ENCODE measurements around the gene HES5. TPM values are rescaled to one million over a fixed set of nuclear protein-coding genes. Genes with fewer than 3 reads are reported as not detected.
A peak's percentile ranks its signal among the peaks of the same experiment; 100 is the strongest.

The HES5 gene
- total and polyA plus RNA-seq, 2 of the 13 experiments (the other 11 are each of a cell fraction or from before 2014, with no cell fraction given): not detected

- Histone ChIP-seq H4K20me1 (ENCODE audit: insufficient read depth, low read length) (no peaks in the 10 kb centered on the region), H3K9ac (ENCODE audit: insufficient read depth, low read depth, low read length) (peak overlapping the region; percentile 76), H3K4me1 (ENCODE audit: insufficient read depth, low read length) (peaks cover 77% of the 10 kb centered on the region), H2AFZ (ENCODE audit: low read length) (no peak overlapping the region), H3K4me3 (replicated peaks in 1 of 3; ENCODE audit: insufficient read depth in 1 of 3, low read depth in 2 of 3, low read length in 3 of 3) (peak overlapping the region; percentile 61 to 80 (median 64)), H3K36me3 (replicated peaks in 1 of 2; ENCODE audit: control insufficient read depth in 1 of 2, insufficient read depth in 2 of 2, low read length in 2 of 2) (no peaks in the 10 kb centered on the region), H3K4me2 (ENCODE audit: low read depth, low read length) (peak overlapping the region; percentile 85), H3K27ac (ENCODE audit: extremely low read length, insufficient read depth, low read length) (peak overlapping the region; percentile 51), H3K79me2 (ENCODE audit: insufficient read depth, low read length) (no peaks in the 10 kb centered on the region), H3K27me3 (ENCODE audit: control insufficient read depth in 1 of 2, insufficient read depth in 2 of 2, low read length in 2 of 2) (peaks cover 4 to 6% of the 10 kb centered on the region in 2 experiments; a peak in 2 of 5 replicates), H3K9me3 (ENCODE audit: low read length) (no peaks in the 10 kb centered on the region)
- FAIRE-seq: peak; percentile 28
- whole genome bisulfite sequencing (ENCODE audit: low lambda C conversion rate): 7% methylated on average over 3 of the region's 43 CpGs
- ChIA-PET POLR2A (interaction anchor here (0.6 to 3.4 kb wide), 17 partner anchors 10 to 339 kb away, joined by 3 to 38 read pairs (median 5); partner anchors contain the start of genes MORN1, PANK4, PEX10 and PRXL2B), CTCF (ENCODE audit: low intra/inter-chr PET ratio, low total read pairs) (no interaction called here)
- intact Hi-C loops (cut with micrococcal nuclease; ENCODE audit: unreplicated experiment): loop anchor here (2.0 kb wide), 1 partner anchor 19 kb away; the partner anchor contains the start of gene PANK4
- in situ Hi-C loops (cut with HindIII; ENCODE audit: extremely low pct_ligation_motif_present, low pct_unique_long_range_greater_than_20kb): loop anchor here (5.0 kb wide), 1 partner anchor 134 kb away; the partner anchor contains the start of gene PEX10
- peak; percentile 62 for ATAC-seq
- no TSS peak for BruUV-seq (replicated peaks)
- DNase-seq (ENCODE audit: low spot score): peak; percentile 87
- TF ChIP-seq TCF7 (IDR thresholded peaks at IDR 0.05; ENCODE audit: low read depth) (no peak), MTA3 (CRISPR knock-in tag; IDR thresholded peaks at IDR 0.05) (no peak), HNF1A (IDR thresholded peaks at IDR 0.05; ENCODE audit: low read depth) (no peak), HNF1A (CRISPR knock-in tag; IDR thresholded peaks at IDR 0.05; ENCODE audit: borderline replicate concordance) (no peak), SRSF9 (IDR thresholded peaks at IDR 0.05; ENCODE audit: borderline replicate concordance, insufficient read depth, low read depth, low read length, poor library complexity, severe bottlenecking) (no peak), ATF2 (CRISPR knock-in tag; IDR thresholded peaks at IDR 0.05) (no peak), BCLAF1 (IDR thresholded peaks at IDR 0.05) (no peak), POLR2AphosphoS2 (IDR thresholded peaks at IDR 0.05; ENCODE audit: low read depth, low read length) (no peak), ZBTB1 (CRISPR knock-in tag; IDR thresholded peaks at IDR 0.05; ENCODE audit: borderline replicate concordance) (no peak)
- TF ChIP-seq, protein P1, sequence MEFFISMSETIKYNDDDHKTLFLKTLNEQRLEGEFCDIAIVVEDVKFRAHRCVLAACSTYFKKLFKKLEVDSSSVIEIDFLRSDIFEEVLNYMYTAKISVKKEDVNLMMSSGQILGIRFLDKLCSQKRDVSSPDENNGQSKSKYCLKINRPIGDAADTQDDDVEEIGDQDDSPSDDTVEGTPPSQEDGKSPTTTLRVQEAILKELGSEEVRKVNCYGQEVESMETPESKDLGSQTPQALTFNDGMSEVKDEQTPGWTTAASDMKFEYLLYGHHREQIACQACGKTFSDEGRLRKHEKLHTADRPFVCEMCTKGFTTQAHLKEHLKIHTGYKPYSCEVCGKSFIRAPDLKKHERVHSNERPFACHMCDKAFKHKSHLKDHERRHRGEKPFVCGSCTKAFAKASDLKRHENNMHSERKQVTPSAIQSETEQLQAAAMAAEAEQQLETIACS (CRISPR knock-in tag; IDR thresholded peaks at IDR 0.05): no peak
These were observed 15.9 kb upstream of the HES5 start for GRCh38 chr1:2545754-2546514.

Data from HepG2 (cell line).